Measurements from ENCODE around the gene SLC1A3. TPM values are rescaled to one million over a fixed set of nuclear protein-coding genes. Genes with fewer than 3 reads are reported as not detected.

Gene SLC1A3
- total and polyA plus RNA-seq, 2 donors (not counting 1 experiment from before 2014, with no cell fraction given), result 0.37 TPM; not detected in 1

- Mint-ChIP-seq H3K27me3 (peaks cover 4% of the 10 kb centered on the region), H3K4me1 (peaks cover 37% of the 10 kb centered on the region), H3K9me3 (ENCODE audit: insufficient read depth) (no peaks in the 10 kb centered on the region), H3K4me3 (peak overlapping the region; percentile 83), H3K27ac (no peak overlapping the region)
- POLR2A ChIA-PET, result no interaction called here
- Histone ChIP-seq H3K4me3 (ENCODE audit: control extremely low read depth in 1 of 5, extremely low read depth in 1 of 5, insufficient read depth in 1 of 5, low read depth in 2 of 5, low read length in 4 of 5) (peak overlapping the region in 4 of 5 experiments; percentile 6 to 55 (median 46)), H2AFZ (ENCODE audit: insufficient read depth, low read depth, low read length, poor library complexity, severe bottlenecking) (peak overlapping the region; percentile 83), H3K27me3 (replicated peaks in 1 of 4; ENCODE audit: control extremely low read depth in 1 of 4, control insufficient read depth in 3 of 4, insufficient read depth in 4 of 4, low read length in 3 of 4) (no peaks in the 10 kb centered on the region), H3K4me1 (ENCODE audit: control insufficient read depth in 2 of 2, insufficient read depth in 2 of 2, low read length in 2 of 2) (peaks cover 25 to 33% of the 10 kb centered on the region in 2 donors), H3K9ac (ENCODE audit: low read length) (peak overlapping the region; percentile 54), H3K79me2 (ENCODE audit: control insufficient read depth, insufficient read depth, low read length) (peaks cover 3% of the 10 kb centered on the region), H3K27ac (ENCODE audit: low read length in 2 of 2) (no peak overlapping the region), H4K20me1 (ENCODE audit: control insufficient read depth, insufficient read depth, low read length, poor library complexity, severe bottlenecking) (no peaks in the 10 kb centered on the region), H3K9me3 (ENCODE audit: control extremely low read depth in 1 of 3, control insufficient read depth in 2 of 3, insufficient read depth in 1 of 3, low read length in 2 of 3) (no peaks in the 10 kb centered on the region), H3K4me2 (replicated peaks; ENCODE audit: low read depth, low read length, poor library complexity, severe bottlenecking) (peak overlapping the region; percentile 88), H3K36me3 (replicated peaks in 1 of 2; ENCODE audit: control extremely low read depth in 1 of 2, control insufficient read depth in 1 of 2, extremely low read depth in 1 of 2, insufficient read depth in 2 of 2, low read length in 1 of 2) (peaks cover 0 to 1% of the 10 kb centered on the region in 2 experiments)
- DNase-seq (peak; percentile 75), ATAC-seq (ENCODE audit: low read depth) (peak; percentile 67)
- TF ChIP-seq EZH2 (IDR thresholded peaks at IDR 0.05; ENCODE audit: borderline replicate concordance, insufficient read depth, low read depth, low read length, poor library complexity, severe bottlenecking) (no peak), CTCF (IDR thresholded peaks at IDR 0.05) (peak; percentile 64)
- 19% methylated on average over 44 of the region's 44 CpGs for WGBS (ENCODE audit: insufficient coverage)
- CTCF ChIA-PET, result interaction anchor here (0.7 to 7.0 kb wide), 25 partner anchors 8 to 1042 kb away, joined by 3 to 59 read pairs (median 4); partner anchors contain the start of genes NADK2 and NIPBL
- intact Hi-C loops (cut with micrococcal nuclease), result loop anchor here (2.0 to 5.0 kb wide), 4 partner anchors 186 to 616 kb away; partner anchors contain the start of gene NADK2
Measured at GRCh38 chr5:36692791-36693763, 86.7 kb downstream of the SLC1A3 start.

Measured in B cell (primary cell).